Gastroesophageal sphincter (tissue), 3 donors: ENCODE measurements around the gene AEBP1.

ENCODE experiments used
- CTCF ChIP-seq, 4 experiments: fragments of 200-600 bp in 2 of 4; fragments of 450-650 bp in 2 of 4; sonication (generic) in 1 of 4; IDR thresholded peaks; one replicate each; pipeline ENCODE4 v1.5.1; 2017 to 2019; ENCODE audit warnings: antibody characterized with exemption in 4 of 4, mild to moderate bottlenecking in 2 of 4, moderate library complexity in 2 of 4
- EP300 ChIP-seq: sonication (generic); formaldehyde crosslinking; IDR thresholded peaks from one replicate; pipeline ENCODE4 v1.6.1; 2017; ENCODE audit warnings: antibody characterized with exemption, mild to moderate bottlenecking
- POLR2A ChIP-seq, 2 donors: fragments of 450-650 bp; IDR thresholded peaks; one replicate each; pipeline ENCODE4 v1.6.1; 2017; ENCODE audit warnings: antibody characterized with exemption in 2 of 2, mild to moderate bottlenecking in 2 of 2, moderate library complexity in 1 of 2
- POLR2AphosphoS5 ChIP-seq: sonication (generic); formaldehyde crosslinking; IDR thresholded peaks from one replicate; pipeline ENCODE4 v1.6.1; 2017; ENCODE audit warnings: antibody characterized with exemption

- TF ChIP-seq CTCF (IDR thresholded peaks at IDR 0.05) (no peak), POLR2A (IDR thresholded peaks at IDR 0.05) (no peak), EP300 (no peak), POLR2AphosphoS5 (no peak)
These were observed 35.3 kb downstream of the AEBP1 start for GRCh38 chr7:44139311-44140010.
